Adipocyte (in vitro differentiated cells): ENCODE data around the gene TMEM245.

Source experiments
- DNase-seq: peaks from one replicate; pipeline ENCODE4 v3.0.0-alpha.2; 2015; ENCODE audit warnings: low read depth
- H3K27me3 ChIP-seq: replicated peaks from 2 replicates; pipeline ENCODE4 v1.7.0; 2013; ENCODE audit warnings: mild to moderate bottlenecking, low read length, moderate library complexity; ENCODE audit not compliant: control insufficient read depth, insufficient read depth
- H3K36me3 ChIP-seq: 2 replicates; pipeline ENCODE4 v1.7.0; 2013; ENCODE audit warnings: low read length, mild to moderate bottlenecking, moderate library complexity; ENCODE audit not compliant: control insufficient read depth, insufficient read depth, severe bottlenecking
- H3K4me1 ChIP-seq: 2 replicates; pipeline ENCODE4 v1.7.0; 2013; ENCODE audit warnings: mild to moderate bottlenecking, low read length, moderate library complexity; ENCODE audit not compliant: control insufficient read depth, insufficient read depth
- H3K4me3 ChIP-seq: 2 replicates; pipeline ENCODE4 v1.7.0; 2013; ENCODE audit warnings: mild to moderate bottlenecking, low read length, moderate library complexity
- H3K9ac ChIP-seq: 2 replicates; pipeline ENCODE4 v1.7.0; 2013; ENCODE audit warnings: mild to moderate bottlenecking, low read length, moderate library complexity
- H3K9me3 ChIP-seq: 2 replicates; pipeline ENCODE4 v1.7.0; 2013; ENCODE audit warnings: mild to moderate bottlenecking, low read length, moderate library complexity; ENCODE audit not compliant: control insufficient read depth

Gene TMEM245

GRCh38 chr9:109119439-109120203 lies at the start of gene TMEM245:
Gene TMEM245 (minus strand): TSS chr9:109119947. CDS start chr9:109119913, 34 bp downstream.
- no peaks in the 10 kb centered on the region for H3K36me3 ChIP-seq

GRCh38 chr9:109168170-109168569 lies 48.4 kb upstream of the TMEM245 start:
- Histone ChIP-seq H3K36me3 (no peaks in the 10 kb centered on the region), H3K9ac (no peak overlapping the region), H3K27me3 (peaks cover 34% of the 10 kb centered on the region), H3K4me3 (no peak overlapping the region), H3K4me1 (no peaks in the 10 kb centered on the region), H3K9me3 (peaks cover 15% of the 10 kb centered on the region)
- DNase-seq = no peak

More at GRCh38 chr9:109119439-109120203, at the start of gene TMEM245:
- Histone ChIP-seq H3K9ac (peak within 1 kb of the TSS; percentile 94), H3K4me1 (peaks cover 39% of the 10 kb centered on the region), H3K27me3 (no peaks in the 10 kb centered on the region), H3K9me3 (no peaks in the 10 kb centered on the region), H3K4me3 (peak within 1 kb of the TSS; percentile 84)
- DNase-seq = peak; percentile 99

GRCh38 chr9:109167716-109168115 lies 48.0 kb upstream of the TMEM245 start:
- no peak overlapping the region for H3K4me3 ChIP-seq
- peaks cover 15% of the 10 kb centered on the region for H3K9me3 ChIP-seq
- H3K27me3 ChIP-seq = peaks cover 38% of the 10 kb centered on the region
- no peaks in the 10 kb centered on the region for H3K4me1 ChIP-seq
- no peaks in the 10 kb centered on the region for H3K36me3 ChIP-seq
- DNase-seq = no peak
- no peak overlapping the region for H3K9ac ChIP-seq

GRCh38 chr9:109166771-109167601 lies 47.2 kb upstream of the TMEM245 start, which contains the start of gene FRRS1L:
Gene FRRS1L (minus strand): TSS chr9:109167249. CDS start chr9:109167138, 111 bp downstream.
- no peak within 1 kb of the TSS for H3K9ac ChIP-seq
- H3K4me3 ChIP-seq = peak within 1 kb of the TSS; percentile 54
- peaks cover 43% of the 10 kb centered on the region for H3K27me3 ChIP-seq
- H3K4me1 ChIP-seq = no peaks in the 10 kb centered on the region
- H3K36me3 ChIP-seq = no peaks in the 10 kb centered on the region
- H3K9me3 ChIP-seq = peaks cover 15% of the 10 kb centered on the region
- peak; percentile 33 for DNase-seq

GRCh38 chr9:109166171-109166770 lies 46.5 kb upstream of the TMEM245 start:
- Histone ChIP-seq H3K9ac (no peak overlapping the region), H3K27me3 (peaks cover 43% of the 10 kb centered on the region), H3K36me3 (no peaks in the 10 kb centered on the region), H3K4me3 (no peak overlapping the region), H3K4me1 (no peaks in the 10 kb centered on the region), H3K9me3 (peaks cover 15% of the 10 kb centered on the region)
- no peak for DNase-seq

DNA sequence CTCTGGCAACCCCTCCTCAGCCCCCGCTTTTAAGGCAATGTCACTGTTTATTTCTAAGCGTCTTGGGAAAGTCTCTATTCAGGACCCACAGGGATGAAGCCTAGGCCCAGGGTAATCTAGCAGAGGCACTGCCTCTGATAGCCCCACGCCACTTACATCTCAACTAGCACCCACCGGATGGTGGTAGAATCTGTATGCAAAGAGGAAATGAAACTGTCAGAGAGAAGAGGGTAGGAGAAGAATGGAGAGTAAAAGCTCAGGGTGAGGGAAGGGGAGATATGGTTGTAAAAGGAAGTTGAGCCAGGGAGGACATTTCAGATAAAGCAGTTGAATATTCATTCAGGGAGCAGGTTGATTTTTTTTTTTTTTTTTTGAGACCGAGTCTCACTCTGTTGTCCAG lies 44.3 kb upstream of the TMEM245 start:
- Histone ChIP-seq H3K4me1 (no peaks in the 10 kb centered on the region), H3K27me3 (peaks cover 39% of the 10 kb centered on the region), H3K9ac (no peak overlapping the region), H3K9me3 (peaks cover 15% of the 10 kb centered on the region), H3K4me3 (no peak overlapping the region), H3K36me3 (no peaks in the 10 kb centered on the region)
- DNase-seq = no peak

DNA sequence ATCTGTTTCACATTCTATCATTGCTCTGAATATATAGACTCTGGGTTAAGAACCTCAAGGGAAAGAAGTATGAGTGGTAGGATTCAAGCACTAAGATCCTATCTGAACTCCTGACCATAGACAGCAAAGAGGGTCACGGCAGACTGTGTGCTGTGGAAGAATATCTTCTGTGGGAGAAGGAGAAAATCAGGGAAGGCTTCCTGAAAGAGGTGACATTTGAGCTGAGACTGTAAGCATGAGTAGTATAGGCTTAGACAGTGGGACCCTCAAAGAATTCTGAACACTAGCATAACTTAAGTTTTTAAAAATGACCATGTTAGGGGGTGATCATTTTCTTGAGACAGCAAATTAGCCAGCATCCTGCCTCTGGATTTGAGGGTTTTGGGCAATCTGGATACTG lies 43.4 kb upstream of the TMEM245 start:
- peaks cover 15% of the 10 kb centered on the region for H3K9me3 ChIP-seq
- H3K4me1 ChIP-seq = no peaks in the 10 kb centered on the region
- H3K4me3 ChIP-seq = no peak overlapping the region
- H3K36me3 ChIP-seq = no peaks in the 10 kb centered on the region
- peaks cover 39% of the 10 kb centered on the region for H3K27me3 ChIP-seq
- no peak overlapping the region for H3K9ac ChIP-seq
- DNase-seq = no peak

DNA sequence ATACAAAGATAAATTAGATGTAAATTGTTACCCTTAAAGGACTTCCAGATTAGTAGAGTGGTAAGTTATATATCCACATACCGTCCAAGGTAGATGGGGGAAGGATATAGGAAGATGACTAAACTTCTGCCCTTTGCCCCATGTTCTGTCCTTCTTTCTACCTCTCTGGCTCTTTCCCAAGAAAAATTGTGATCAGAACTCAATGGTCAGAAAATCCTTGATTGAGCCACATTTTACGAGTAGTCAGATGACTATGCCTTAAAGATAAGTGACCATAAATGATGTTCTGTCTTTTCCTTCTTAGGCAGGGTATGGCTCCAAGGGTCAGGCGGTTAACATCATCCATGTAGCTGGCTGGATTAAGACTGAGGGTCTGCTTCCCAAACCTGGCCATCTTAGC lies 42.9 kb upstream of the TMEM245 start:
- H3K27me3 ChIP-seq = peaks cover 36% of the 10 kb centered on the region
- H3K9ac ChIP-seq = no peak overlapping the region
- H3K4me1 ChIP-seq = no peaks in the 10 kb centered on the region
- H3K4me3 ChIP-seq = no peak overlapping the region
- H3K9me3 ChIP-seq = peaks cover 15% of the 10 kb centered on the region
- no peaks in the 10 kb centered on the region for H3K36me3 ChIP-seq
- no peak for DNase-seq

- no peaks in the 10 kb centered on the region for H3K36me3 ChIP-seq
- H3K4me3 ChIP-seq = no peak overlapping the region
- no peak overlapping the region for H3K9ac ChIP-seq
- peaks cover 30% of the 10 kb centered on the region for H3K27me3 ChIP-seq
- peaks cover 15% of the 10 kb centered on the region for H3K9me3 ChIP-seq
- DNase-seq = no peak
- no peaks in the 10 kb centered on the region for H3K4me1 ChIP-seq
Measured at GRCh38 chr9:109161471-109161870, 41.7 kb upstream of the TMEM245 start.

DNA sequence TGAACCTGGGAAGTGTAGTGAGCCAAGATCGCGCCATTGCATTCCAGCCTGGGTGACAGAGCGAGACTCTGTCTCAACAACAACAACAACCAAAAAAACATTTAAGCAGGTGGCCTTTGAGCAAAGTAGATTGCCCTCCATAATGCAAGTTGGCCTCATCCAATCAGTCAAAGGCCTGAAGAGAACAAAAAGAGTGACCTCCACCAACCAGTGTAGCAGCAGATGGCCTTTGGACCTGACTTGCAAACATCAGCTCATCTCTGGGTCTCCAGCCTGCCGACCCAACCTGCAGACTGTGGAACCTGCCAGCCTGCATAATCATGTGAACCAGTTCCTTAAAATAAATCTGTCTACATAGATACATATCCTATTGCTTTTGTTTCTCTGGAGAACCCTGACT lies 39.8 kb upstream of the TMEM245 start:
- Histone ChIP-seq H3K27me3 (peaks cover 16% of the 10 kb centered on the region), H3K4me1 (no peaks in the 10 kb centered on the region), H3K9ac (no peak overlapping the region), H3K9me3 (peaks cover under 1% of the 10 kb centered on the region), H3K36me3 (no peaks in the 10 kb centered on the region), H3K4me3 (no peak overlapping the region)
- DNase-seq = no peak

DNA sequence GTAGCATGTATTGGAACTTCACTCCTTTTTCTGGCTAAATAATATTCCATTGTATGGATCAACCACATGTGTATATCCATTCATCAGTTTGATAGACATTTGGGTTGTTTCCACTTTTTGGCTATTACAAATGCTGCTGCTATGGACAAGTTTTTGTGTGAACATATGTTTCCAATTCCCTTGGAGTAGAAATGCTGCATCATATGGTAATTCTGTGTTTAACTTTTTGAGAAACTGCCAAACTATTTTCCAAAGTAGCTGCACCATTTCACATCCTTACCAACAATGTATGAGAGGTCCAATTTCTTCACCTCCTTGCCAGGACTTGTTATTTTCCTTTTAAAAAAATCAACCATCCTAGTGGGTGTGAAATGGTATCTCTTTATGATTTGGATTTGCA lies 38.9 kb upstream of the TMEM245 start:
- Histone ChIP-seq H3K4me1 (no peaks in the 10 kb centered on the region), H3K9ac (no peak overlapping the region), H3K9me3 (peaks cover 4% of the 10 kb centered on the region), H3K27me3 (peaks cover 20% of the 10 kb centered on the region), H3K4me3 (no peak overlapping the region), H3K36me3 (no peaks in the 10 kb centered on the region)
- peak; percentile 44 for DNase-seq
